Esophagus squamous epithelium (tissue), 5 donors: ENCODE measurements around the gene RAD51C. TPM values are rescaled to one million over a fixed set of nuclear protein-coding genes. Genes with fewer than 3 reads are reported as not detected.
"Not testable (repeated sequence)": the region's sequence is repeated elsewhere in the genome, so short reads cannot be mapped to it uniquely, and the experiment has no call there.

ENCODE experiments used
- DNase-seq: peaks from one replicate; lab custom pipeline; 2025; lab: John Stamatoyannopoulos, UW
- H3K27ac ChIP-seq, 4 donors: fragments of 200-600 bp; sonication (generic); one replicate each; pipeline ENCODE4 v1.5.1; 2016 to 2019; ENCODE audit warnings: mild to moderate bottlenecking in 1 of 4
- H3K27me3 ChIP-seq, 4 donors: fragments of 200-600 bp; sonication (generic); 1 replicate in 3 of 4; 2 replicates in 1 of 4; pipeline versions ENCODE4 v1.5.1 to v1.6.0; 2017 to 2021; ENCODE audit warnings: antibody characterized with exemption in 1 of 4
- H3K36me3 ChIP-seq, 3 donors: fragments of 200-600 bp; sonication (generic); one replicate each; pipeline ENCODE4 v1.5.1; 2016 to 2019
- H3K4me1 ChIP-seq, 3 donors: fragments of 200-600 bp; sonication (generic); one replicate each; pipeline ENCODE4 v1.5.1; 2017 to 2019
- H3K4me3 ChIP-seq, 4 donors: fragments of 200-600 bp; sonication (generic); 1 replicate in 3 of 4; 2 replicates in 1 of 4; pipeline ENCODE4 v1.5.1; 2016 to 2019; ENCODE audit warnings: mild to moderate bottlenecking in 2 of 4, moderate library complexity in 1 of 4
- H3K9me3 ChIP-seq, 3 donors: fragments of 200-600 bp; sonication (generic); one replicate each; pipeline ENCODE4 v1.5.1; 2016 to 2019
- POLR2A ChIP-seq, 4 donors: fragments of 450-650 bp; IDR thresholded peaks; one replicate each; pipeline ENCODE4 v1.6.1; 2017; ENCODE audit warnings: antibody characterized with exemption in 4 of 4, mild to moderate bottlenecking in 4 of 4, moderate library complexity in 3 of 4
- WGBS, 2 donors: methylation state at CpG; one replicate each; pipeline ENCODE4 v1.1.5; 2018; 5-methylcytosine and 5-hydroxymethylcytosine counted together
- intact Hi-C: fragments of 100-400 bp; cut with DNase I; formaldehyde crosslinking; loops from one replicate; pipeline ENCODE4 v1.15.0; 2022
- total RNA-seq, 4 donors: library from RNA; depleted of rRNA; stranded (reverse); fragments of >200 nt; gene quantifications; one replicate each; pipeline ENCODE4 v1.1.0, GENCODE V29; 2016
- TF ChIP-seq, protein P1 (sequence below), 6 experiments: fragments of 450-650 bp in 4 of 6; fragments of 200-600 bp in 2 of 6; sonication (generic) in 2 of 6; IDR thresholded peaks; one replicate each; pipeline ENCODE4 v1.5.1; 2016 to 2019; ENCODE audit warnings: antibody characterized with exemption in 6 of 6, mild to moderate bottlenecking in 4 of 6, moderate library complexity in 4 of 6
- donor health status: DM: yes; HTN: yes; CAD: no.

RAD51C gene
- total RNA-seq, 4 donors from 2014 or later, result 11.6 to 19.2 (median 14.6) TPM

DNA sequence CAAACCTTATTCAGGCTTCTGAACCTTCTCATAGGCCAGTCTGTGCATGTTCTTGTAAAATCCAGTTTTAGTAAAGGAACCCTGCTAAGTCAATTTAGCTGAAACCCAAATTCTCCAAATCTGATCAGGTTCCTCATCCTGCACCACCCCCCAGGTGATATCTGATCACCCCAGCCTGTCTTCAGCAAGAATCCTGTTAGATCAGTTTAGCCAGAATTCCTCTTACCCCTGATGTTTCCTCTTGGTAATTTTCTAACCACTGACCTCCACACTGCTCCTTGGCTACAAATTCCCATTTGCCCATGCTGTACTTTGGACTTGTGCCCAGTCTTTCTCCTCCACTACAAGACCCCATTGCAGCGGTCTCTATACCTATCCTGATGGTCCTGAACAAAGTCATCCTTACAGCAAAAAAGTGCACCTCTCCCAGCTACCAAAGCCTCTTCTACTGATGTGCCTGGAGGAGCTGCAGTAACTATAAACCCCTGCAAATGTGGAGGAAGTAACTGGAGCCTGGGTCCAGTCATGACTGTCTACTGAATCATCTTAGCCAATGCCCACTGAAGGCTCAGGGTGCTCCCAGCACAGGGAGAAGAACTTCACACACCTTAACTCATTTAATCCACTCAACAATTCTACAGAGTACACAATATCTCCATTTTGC is 24.3 kb upstream of the RAD51C start:
- intact Hi-C loops, result no loop called here

DNA sequence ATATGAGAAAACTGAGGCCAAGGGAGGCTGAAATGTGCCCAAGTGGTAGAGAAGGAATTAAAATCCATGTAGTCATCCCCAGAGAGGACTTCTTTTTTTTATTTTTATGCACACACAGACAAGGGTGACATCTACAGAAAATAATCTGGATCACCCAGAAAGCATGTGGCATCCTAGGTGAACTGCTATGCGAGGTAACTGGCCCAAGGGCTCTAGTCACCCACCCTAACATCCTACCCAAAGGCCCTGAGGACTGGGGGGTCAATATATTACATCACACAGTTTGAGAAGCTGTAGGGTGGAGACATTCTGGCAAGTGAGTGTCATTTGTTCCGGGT is 23.8 kb upstream of the RAD51C start:
- no peak for DNase-seq
- intact Hi-C loops, result no loop called here
- H3K36me3 ChIP-seq, result no peaks in the 10 kb centered on the region
- H3K9me3 ChIP-seq, result no peaks in the 10 kb centered on the region
- TF ChIP-seq, protein P1, sequence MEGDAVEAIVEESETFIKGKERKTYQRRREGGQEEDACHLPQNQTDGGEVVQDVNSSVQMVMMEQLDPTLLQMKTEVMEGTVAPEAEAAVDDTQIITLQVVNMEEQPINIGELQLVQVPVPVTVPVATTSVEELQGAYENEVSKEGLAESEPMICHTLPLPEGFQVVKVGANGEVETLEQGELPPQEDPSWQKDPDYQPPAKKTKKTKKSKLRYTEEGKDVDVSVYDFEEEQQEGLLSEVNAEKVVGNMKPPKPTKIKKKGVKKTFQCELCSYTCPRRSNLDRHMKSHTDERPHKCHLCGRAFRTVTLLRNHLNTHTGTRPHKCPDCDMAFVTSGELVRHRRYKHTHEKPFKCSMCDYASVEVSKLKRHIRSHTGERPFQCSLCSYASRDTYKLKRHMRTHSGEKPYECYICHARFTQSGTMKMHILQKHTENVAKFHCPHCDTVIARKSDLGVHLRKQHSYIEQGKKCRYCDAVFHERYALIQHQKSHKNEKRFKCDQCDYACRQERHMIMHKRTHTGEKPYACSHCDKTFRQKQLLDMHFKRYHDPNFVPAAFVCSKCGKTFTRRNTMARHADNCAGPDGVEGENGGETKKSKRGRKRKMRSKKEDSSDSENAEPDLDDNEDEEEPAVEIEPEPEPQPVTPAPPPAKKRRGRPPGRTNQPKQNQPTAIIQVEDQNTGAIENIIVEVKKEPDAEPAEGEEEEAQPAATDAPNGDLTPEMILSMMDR (IDR thresholded peaks at IDR 0.05), result no peak
- no peak for TF ChIP-seq POLR2A (IDR thresholded peaks at IDR 0.05)
- 52 to 57% methylated on average over 2 of the region's 2 CpGs for WGBS, 2 donors
- no peak overlapping the region for H3K27ac ChIP-seq
- no peaks in the 10 kb centered on the region for H3K4me1 ChIP-seq
- no peak overlapping the region for H3K4me3 ChIP-seq
- peaks cover 0 to 4% (median 0%) of the 10 kb centered on the region in 4 donors for H3K27me3 ChIP-seq

More for the DNA sequence above, 24.3 kb upstream of the RAD51C start:
- no peak for DNase-seq
- Histone ChIP-seq H3K4me3 (no peak overlapping the region), H3K36me3 (no peaks in the 10 kb centered on the region), H3K4me1 (no peaks in the 10 kb centered on the region), H3K27me3 (peaks cover 0 to 4% (median 0%) of the 10 kb centered on the region in 4 donors), H3K9me3 (no peaks in the 10 kb centered on the region), H3K27ac (no peak overlapping the region)
- TF ChIP-seq POLR2A (IDR thresholded peaks at IDR 0.05), result no peak
- TF ChIP-seq, protein P1 (IDR thresholded peaks at IDR 0.05), result no peak
- WGBS, 2 donors, result 64 to 67% methylated on average over 1 of the region's 1 CpG

DNA sequence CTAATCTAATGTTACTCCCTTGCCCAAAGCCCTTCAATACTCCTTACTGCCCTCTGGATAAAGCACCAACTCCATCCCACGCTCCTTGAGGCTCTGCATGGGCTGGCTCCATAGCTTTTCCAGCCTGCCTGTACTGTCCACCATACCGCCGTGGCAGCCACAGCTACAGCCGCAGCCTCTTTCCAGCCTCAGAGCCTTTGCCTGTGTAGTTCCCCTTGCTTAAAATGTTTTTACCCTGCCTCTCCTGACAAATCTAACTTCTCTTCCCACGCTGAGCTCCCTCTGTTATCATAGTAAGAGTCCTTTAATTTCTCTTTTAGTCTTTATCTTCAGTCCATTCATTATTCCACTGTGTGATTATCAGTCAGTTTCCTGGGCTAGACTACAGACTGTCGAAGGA is 22.5 kb upstream of the RAD51C start:
- no peaks in the 10 kb centered on the region for H3K36me3 ChIP-seq
- H3K9me3 ChIP-seq, result no peaks in the 10 kb centered on the region
- H3K27ac ChIP-seq, result no peak overlapping the region
- TF ChIP-seq POLR2A (IDR thresholded peaks at IDR 0.05), result no peak
- TF ChIP-seq, protein P1 (IDR thresholded peaks at IDR 0.05), result no peak
- no peaks in the 10 kb centered on the region for H3K4me1 ChIP-seq
- peaks cover 0 to 4% (median 0%) of the 10 kb centered on the region in 4 donors for H3K27me3 ChIP-seq
- no peak overlapping the region for H3K4me3 ChIP-seq
- no peak for DNase-seq
- intact Hi-C loops, result no loop called here
- WGBS, 2 donors, result 69 to 72% methylated on average over 6 of the region's 6 CpGs

DNA sequence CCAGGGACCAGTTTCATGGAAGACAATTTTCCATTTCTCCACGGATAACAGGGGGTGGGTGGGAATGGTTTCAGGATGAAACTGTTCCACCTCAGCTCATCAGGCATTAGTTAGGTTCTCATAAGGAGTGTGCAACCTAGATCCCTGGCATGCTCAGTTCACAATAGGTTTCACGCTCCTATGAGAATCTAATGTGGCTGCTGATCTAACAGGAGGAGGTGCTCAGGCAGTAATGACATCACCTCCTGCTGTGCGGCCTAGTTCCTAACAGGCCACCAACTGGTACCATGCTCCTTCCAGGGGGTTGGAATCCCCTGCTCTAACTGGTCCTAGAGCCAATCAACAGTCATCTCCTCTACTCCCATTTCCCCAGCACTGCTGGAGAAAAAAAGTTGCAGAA is 20.4 kb upstream of the RAD51C start:
- intact Hi-C loops, result no loop called here
- H3K27ac ChIP-seq, result no peak overlapping the region
- H3K36me3 ChIP-seq, result no peaks in the 10 kb centered on the region
- TF ChIP-seq, protein P1 (IDR thresholded peaks at IDR 0.05), result no peak
- TF ChIP-seq POLR2A (IDR thresholded peaks at IDR 0.05), result no peak
- no peaks in the 10 kb centered on the region for H3K9me3 ChIP-seq
- H3K27me3 ChIP-seq, result peaks cover 0 to 10% (median 0%) of the 10 kb centered on the region in 4 donors
- no peak overlapping the region for H3K4me3 ChIP-seq
- no peaks in the 10 kb centered on the region for H3K4me1 ChIP-seq
- 81 to 92% methylated on average over 2 to 3 of the region's 3 CpGs for WGBS, 2 donors
- DNase-seq, result no peak

DNA sequence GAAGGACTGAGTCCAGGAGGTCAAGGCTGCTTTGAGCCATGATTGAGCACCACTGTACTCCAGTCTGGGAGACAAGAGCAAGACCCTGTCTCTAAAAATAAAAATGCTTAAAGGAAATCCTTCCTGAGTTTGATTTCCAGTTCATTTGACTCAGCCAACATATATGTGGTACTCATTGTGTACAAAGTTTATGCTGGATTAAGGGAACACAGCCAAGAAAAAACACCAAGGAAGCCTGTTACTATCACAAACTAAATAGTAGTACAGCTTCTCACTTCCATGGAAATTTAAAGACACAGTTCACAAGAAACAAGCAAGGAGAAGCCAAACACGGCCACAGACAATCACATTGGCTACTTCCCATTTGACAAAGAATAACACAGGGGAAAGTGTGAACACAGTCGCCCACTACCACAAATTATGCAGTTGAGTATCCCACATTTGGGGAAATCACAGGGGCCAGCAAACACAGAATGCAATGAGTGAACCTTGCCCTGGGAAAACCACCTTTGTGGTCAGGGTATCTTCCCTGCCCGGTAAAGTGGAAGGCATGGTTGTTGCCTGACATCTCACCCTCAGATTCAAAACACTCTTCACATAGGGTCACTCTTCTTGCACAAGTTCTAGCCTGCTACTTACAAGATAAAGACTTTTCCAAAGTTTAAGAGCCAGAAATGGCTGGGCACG is 15.1 kb upstream of the RAD51C start:
- no peak overlapping the region for H3K27ac ChIP-seq
- DNase-seq, result no peak

DNA sequence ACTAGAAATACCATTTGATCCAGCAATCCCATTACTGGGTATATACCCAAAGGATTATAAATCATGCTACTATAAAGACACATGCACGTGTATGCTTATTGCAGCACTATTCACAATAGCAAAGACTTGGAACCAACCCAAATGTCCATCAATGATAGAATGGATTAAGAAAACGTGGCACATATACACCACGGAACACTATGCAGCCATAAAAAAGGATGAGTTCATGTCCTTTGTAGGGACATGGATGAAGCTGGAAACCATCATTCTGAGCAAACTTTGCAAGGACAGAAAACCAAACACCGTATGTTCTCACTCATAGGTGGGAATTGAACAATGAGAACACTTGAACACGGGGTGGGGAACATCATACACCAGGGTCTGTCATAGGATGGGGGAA is 14.1 kb upstream of the RAD51C start:
- H3K27ac ChIP-seq, intact Hi-C loops, DNase-seq, H3K9me3 ChIP-seq, H3K27me3 ChIP-seq, H3K36me3 ChIP-seq, H3K4me3 ChIP-seq, H3K4me1 ChIP-seq: not testable (repeated sequence)
- WGBS, 2 donors, result 75 to 83% methylated on average over 5 of the region's 5 CpGs

More for the DNA sequence above, 15.1 kb upstream of the RAD51C start:
- H3K4me3 ChIP-seq, result no peak overlapping the region
- WGBS, 2 donors, result 60 to 74% methylated on average over 4 of the region's 4 CpGs
- peaks cover 0 to 6% (median 0%) of the 10 kb centered on the region in 4 donors for H3K27me3 ChIP-seq
- TF ChIP-seq, protein P1 (IDR thresholded peaks at IDR 0.05), result no peak
- TF ChIP-seq POLR2A (IDR thresholded peaks at IDR 0.05), result no peak
- no peaks in the 10 kb centered on the region for H3K4me1 ChIP-seq
- H3K9me3 ChIP-seq, result no peaks in the 10 kb centered on the region
- intact Hi-C loops, result no loop called here
- H3K36me3 ChIP-seq, result no peaks in the 10 kb centered on the region
